Spinal cord (tissue), 10 donors: Measurements from ENCODE around the gene NEGR1. TPM values are rescaled to one million over a fixed set of nuclear protein-coding genes. Genes with fewer than 3 reads are reported as not detected.

ENCODE experiments used
- DNase-seq, 6 donors: peaks; one replicate each; pipeline versions ENCODE4 v3.0.0 to v3.0.0-alpha.2; 2013 to 2015; ENCODE audit warnings: low spot score in 6 of 6, low read depth in 4 of 6
- H3K27ac ChIP-seq: one replicate; pipeline ENCODE4 v1.5.1; 2013; ENCODE audit warnings: low read depth, low read length, control low read depth
- H3K27me3 ChIP-seq: one replicate; pipeline ENCODE4 v1.6.1; 2013; ENCODE audit warnings: low read length; ENCODE audit not compliant: control insufficient read depth, insufficient read depth
- H3K36me3 ChIP-seq: one replicate; pipeline ENCODE4 v1.6.1; 2013; ENCODE audit warnings: low read length; ENCODE audit not compliant: control insufficient read depth, insufficient read depth
- H3K4me1 ChIP-seq: one replicate; pipeline ENCODE4 v1.6.1; 2013; ENCODE audit warnings: low read length; ENCODE audit not compliant: control insufficient read depth, insufficient read depth
- H3K4me3 ChIP-seq: one replicate; pipeline ENCODE4 v1.5.1; 2013; ENCODE audit warnings: low read depth, low read length, control low read depth
- H3K9me3 ChIP-seq: one replicate; pipeline ENCODE4 v1.6.1; 2013; ENCODE audit warnings: low read length; ENCODE audit not compliant: control insufficient read depth, insufficient read depth
- WGBS: methylation state at CpG from one replicate; pipeline ENCODE4 v1.1.5; 2013; ENCODE audit warnings: missing lambda C conversion rate; ENCODE audit not compliant: insufficient coverage; 5-methylcytosine and 5-hydroxymethylcytosine counted together
- polyA plus RNA-seq, 2 donors: library from polyadenylated mRNA; unstranded; fragments of 120-200 nt; gene quantifications; one replicate each; pipeline ENCODE4 v1.2.1, GENCODE V29; 2013; ENCODE audit not compliant: insufficient read length in 2 of 2
- total RNA-seq, 2 donors: library from RNA; depleted of rRNA in 1 of 2; stranded (reverse); fragments of 120-200 nt in 1 of 2; fragments of >200 nt in 1 of 2; gene quantifications; one replicate each; pipeline versions ENCODE4 v1.2.3 to v1.2.4, GENCODE V29; 2013 to 2014
- donor health status: healthy.

Gene NEGR1
- total and polyA plus RNA-seq, 4 donors: 21.4 to 88.6 (median 72.8) TPM

- no CpG with 5 or more reads among the region's 1 CpG for WGBS
- Histone ChIP-seq H3K27ac (no peak overlapping the region), H3K36me3 (no peaks in the 10 kb centered on the region), H3K27me3 (no peaks in the 10 kb centered on the region), H3K9me3 (no peaks in the 10 kb centered on the region), H3K4me1 (no peaks in the 10 kb centered on the region), H3K4me3 (no peak overlapping the region)
- DNase-seq: peak in 5 of 6 donors; percentile 7 to 87 (median 35)
Observed at GRCh38 chr1:71521655-71522264, 760.6 kb downstream of the NEGR1 start.

GRCh38 chr1:71511505-71511904, 770.8 kb downstream of the NEGR1 start:
- Histone ChIP-seq H3K27me3 (no peaks in the 10 kb centered on the region), H3K27ac (no peak overlapping the region), H3K4me3 (no peak overlapping the region), H3K36me3 (no peaks in the 10 kb centered on the region), H3K9me3 (peaks cover 2% of the 10 kb centered on the region), H3K4me1 (no peaks in the 10 kb centered on the region)
- no peak for DNase-seq

GRCh38 chr1:71510725-71511124, 771.6 kb downstream of the NEGR1 start:
- H3K27ac ChIP-seq: no peak overlapping the region
- DNase-seq: no peak
- no peaks in the 10 kb centered on the region for H3K4me1 ChIP-seq
- no peaks in the 10 kb centered on the region for H3K36me3 ChIP-seq
- 100% methylated on average over 1 of the region's 1 CpG for WGBS
- no peak overlapping the region for H3K4me3 ChIP-seq
- H3K9me3 ChIP-seq: peaks cover 2% of the 10 kb centered on the region
- H3K27me3 ChIP-seq: no peaks in the 10 kb centered on the region

- H3K9me3 ChIP-seq: peaks cover 2% of the 10 kb centered on the region
- no peak overlapping the region for H3K4me3 ChIP-seq
- H3K27me3 ChIP-seq: no peaks in the 10 kb centered on the region
- H3K36me3 ChIP-seq: no peaks in the 10 kb centered on the region
- no peak overlapping the region for H3K27ac ChIP-seq
- no peak for DNase-seq
- H3K4me1 ChIP-seq: no peaks in the 10 kb centered on the region
- 73% methylated on average over 1 of the region's 4 CpGs for WGBS
Observed at GRCh38 chr1:71509051-71509595, 773.2 kb downstream of the NEGR1 start.

GRCh38 chr1:71502006-71502405, 780.3 kb downstream of the NEGR1 start:
- H3K27me3 ChIP-seq: no peaks in the 10 kb centered on the region
- H3K4me3 ChIP-seq: no peak overlapping the region
- no peaks in the 10 kb centered on the region for H3K4me1 ChIP-seq
- H3K27ac ChIP-seq: no peak overlapping the region
- DNase-seq: no peak
- H3K9me3 ChIP-seq: no peaks in the 10 kb centered on the region
- no peaks in the 10 kb centered on the region for H3K36me3 ChIP-seq
- WGBS: 81% methylated on average over 6 of the region's 6 CpGs

GRCh38 chr1:71498542-71498941, 783.8 kb downstream of the NEGR1 start:
- H3K27ac ChIP-seq: no peak overlapping the region
- H3K36me3 ChIP-seq: no peaks in the 10 kb centered on the region
- H3K4me3 ChIP-seq: no peak overlapping the region
- peak in 1 of 6 donors; percentile 49 for DNase-seq
- H3K27me3 ChIP-seq: no peaks in the 10 kb centered on the region
- no peaks in the 10 kb centered on the region for H3K4me1 ChIP-seq
- H3K9me3 ChIP-seq: no peaks in the 10 kb centered on the region

- no peaks in the 10 kb centered on the region for H3K4me1 ChIP-seq
- DNase-seq: no peak
- no peak overlapping the region for H3K27ac ChIP-seq
- no peaks in the 10 kb centered on the region for H3K27me3 ChIP-seq
- no peak overlapping the region for H3K4me3 ChIP-seq
- H3K36me3 ChIP-seq: no peaks in the 10 kb centered on the region
- H3K9me3 ChIP-seq: no peaks in the 10 kb centered on the region
Observed at GRCh38 chr1:71494163-71494562, 788.2 kb downstream of the NEGR1 start.

GRCh38 chr1:71492298-71493041, 789.9 kb downstream of the NEGR1 start:
- Histone ChIP-seq H3K9me3 (no peaks in the 10 kb centered on the region), H3K4me1 (no peaks in the 10 kb centered on the region), H3K36me3 (no peaks in the 10 kb centered on the region), H3K27ac (no peak overlapping the region), H3K27me3 (no peaks in the 10 kb centered on the region), H3K4me3 (no peak overlapping the region)
- DNase-seq: no peak
- 80% methylated on average over 2 of the region's 7 CpGs for WGBS

GRCh38 chr1:71490432-71490831, 791.9 kb downstream of the NEGR1 start:
- no peak for DNase-seq
- H3K4me3 ChIP-seq: no peak overlapping the region
- H3K36me3 ChIP-seq: no peaks in the 10 kb centered on the region
- H3K27ac ChIP-seq: no peak overlapping the region
- no peaks in the 10 kb centered on the region for H3K4me1 ChIP-seq
- 58% methylated on average over 2 of the region's 5 CpGs for WGBS
- no peaks in the 10 kb centered on the region for H3K27me3 ChIP-seq
- no peaks in the 10 kb centered on the region for H3K9me3 ChIP-seq
